HG02973 (cell line): ENCODE measurements around the gene SPACA6.

ENCODE experiments used
- ATAC-seq: cut with Tn5 transposase; IDR thresholded peaks from one replicate; pipeline ENCODE4 v1.9.1; 2021; ENCODE audit warnings: moderate library complexity; ENCODE audit not compliant: unreplicated experiment

Gene SPACA6

DNA sequence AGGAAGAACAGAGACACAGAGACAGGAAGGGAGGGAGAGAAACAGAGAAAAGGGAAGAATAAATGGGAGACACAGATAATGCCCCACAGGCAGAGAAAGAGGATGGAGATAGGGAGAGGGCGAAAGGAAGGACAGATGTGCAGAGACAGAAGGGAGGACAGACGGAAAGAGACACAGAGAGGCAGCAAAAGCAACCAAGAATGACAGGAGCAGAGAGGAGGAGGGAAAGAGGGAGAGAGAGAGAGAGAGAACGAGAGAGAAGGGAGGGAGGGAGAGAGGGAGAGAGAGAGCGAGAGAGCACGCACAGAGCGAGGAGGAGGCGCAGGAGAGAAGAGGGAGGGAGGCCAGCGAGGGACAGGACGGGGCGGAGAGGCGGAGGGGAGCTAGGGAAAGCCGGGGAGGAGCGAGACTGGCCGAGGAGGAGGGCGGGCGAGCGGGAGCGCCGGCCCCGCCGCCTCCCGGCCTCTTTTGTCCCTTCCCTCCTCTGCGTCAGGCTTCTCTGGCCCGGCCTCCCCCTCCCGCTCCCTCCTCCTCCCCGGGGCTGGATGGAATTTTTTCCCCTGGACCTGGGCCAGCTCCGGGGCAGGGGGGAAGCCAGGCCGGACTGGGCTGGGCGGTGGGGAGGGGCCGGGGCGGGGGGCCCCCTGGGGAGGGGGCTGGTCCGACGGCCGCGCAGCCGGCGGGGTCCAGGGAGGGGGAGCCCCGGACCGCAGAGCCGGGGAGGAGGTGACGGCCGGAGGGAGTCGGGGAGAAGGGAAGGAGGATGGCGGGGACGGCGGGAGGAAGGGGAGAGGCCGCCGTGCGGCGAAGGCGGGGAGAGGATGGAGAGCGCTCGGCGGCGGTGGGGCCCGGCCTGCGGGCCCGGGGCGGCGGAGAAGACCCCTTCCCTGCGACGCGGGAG is 4.2 kb upstream of the SPACA6 start:
- no peak for ATAC-seq

DNA sequence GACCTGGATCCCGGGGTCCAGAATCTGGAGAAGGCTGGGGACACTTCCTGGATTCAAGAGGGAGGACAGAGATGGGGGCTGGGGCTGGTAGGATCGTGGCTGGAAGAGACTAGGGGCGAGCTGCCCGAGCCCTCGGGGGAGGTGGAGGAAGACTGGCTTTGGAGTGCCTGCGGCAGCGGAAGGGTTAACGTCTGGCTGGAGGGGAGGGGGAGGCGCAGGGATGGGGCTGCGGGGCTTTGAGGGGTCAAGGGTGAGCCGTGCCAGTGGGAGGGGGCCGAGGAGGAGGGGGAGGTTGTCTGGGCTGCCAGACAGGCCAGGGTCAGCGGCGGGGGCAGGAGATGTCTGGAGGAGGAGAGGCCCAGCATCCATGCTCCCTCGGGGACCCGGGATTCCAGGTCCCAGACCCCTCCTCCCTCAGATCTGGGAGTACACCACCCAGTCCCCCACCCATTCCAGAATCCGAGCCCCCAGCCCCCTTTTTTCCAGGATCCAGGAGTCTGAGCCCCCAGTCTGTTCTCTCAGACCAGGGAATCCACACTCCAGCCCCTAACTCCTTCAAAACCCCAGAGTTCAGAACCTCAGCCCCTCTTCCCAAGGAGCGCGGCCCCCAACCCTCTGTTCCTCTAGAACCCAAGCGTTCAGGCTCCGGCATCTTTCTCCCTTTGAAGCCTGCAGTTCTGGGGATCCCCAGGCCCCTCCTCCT is 3.2 kb upstream of the SPACA6 start:
- ATAC-seq, result no peak

DNA sequence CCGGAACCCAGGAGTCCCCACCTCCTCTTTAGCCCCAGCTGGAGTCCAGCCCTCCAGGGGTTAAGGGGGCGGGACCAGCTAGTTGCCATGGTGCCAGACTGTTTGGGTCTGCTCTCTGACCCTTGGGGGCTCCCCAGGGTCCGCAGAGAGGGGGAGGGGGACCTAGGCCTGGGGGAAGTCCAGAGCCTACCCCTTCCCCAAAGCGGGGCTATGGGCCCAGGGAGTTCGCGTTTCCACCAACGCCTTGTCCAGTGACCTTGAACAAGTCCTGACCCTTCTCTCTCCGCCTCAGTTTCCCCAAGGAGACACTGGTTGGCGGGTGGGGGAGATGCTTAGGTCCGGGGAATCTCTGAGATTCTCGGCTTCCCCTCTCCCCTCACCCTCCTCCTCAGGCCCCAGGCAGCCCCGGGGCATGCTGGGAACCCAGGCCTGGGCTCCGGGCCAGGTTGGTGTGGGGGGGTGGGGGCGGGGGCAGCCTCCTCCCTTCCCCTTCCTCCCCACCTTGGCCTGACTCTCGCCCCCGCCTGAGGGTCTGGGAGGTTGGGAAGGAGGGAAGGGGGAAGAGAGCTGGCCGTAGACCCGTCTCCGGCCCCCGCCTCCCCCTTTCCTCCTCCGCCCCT is 2.6 kb upstream of the SPACA6 start:
- no peak for ATAC-seq

DNA sequence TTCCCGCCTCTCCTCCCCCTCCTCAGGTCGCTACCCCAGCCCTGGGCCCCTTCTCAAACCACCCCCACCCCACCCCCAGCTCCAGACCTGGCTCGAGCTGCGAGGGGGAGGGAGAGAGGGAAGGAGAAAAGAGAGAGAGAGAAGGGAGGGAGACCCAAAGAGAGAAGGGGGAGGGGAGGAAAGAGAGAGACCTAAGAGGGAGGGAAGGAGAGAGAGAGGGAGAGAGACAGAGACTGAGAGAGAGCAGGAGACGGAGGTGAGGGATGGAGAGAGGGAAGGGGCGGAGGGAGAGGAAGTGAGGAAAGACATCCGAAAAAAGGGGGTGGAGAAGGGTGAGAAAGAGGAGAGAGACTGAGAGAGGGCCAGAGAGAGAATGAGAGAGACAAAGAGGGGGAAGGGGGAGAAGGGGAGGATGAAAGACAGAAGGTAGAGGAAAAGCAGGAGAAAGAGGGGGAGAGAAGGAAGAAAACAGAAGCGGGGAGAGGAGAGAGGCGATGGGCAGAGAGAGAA is 2.0 kb upstream of the SPACA6 start:
- ATAC-seq, result no peak

DNA sequence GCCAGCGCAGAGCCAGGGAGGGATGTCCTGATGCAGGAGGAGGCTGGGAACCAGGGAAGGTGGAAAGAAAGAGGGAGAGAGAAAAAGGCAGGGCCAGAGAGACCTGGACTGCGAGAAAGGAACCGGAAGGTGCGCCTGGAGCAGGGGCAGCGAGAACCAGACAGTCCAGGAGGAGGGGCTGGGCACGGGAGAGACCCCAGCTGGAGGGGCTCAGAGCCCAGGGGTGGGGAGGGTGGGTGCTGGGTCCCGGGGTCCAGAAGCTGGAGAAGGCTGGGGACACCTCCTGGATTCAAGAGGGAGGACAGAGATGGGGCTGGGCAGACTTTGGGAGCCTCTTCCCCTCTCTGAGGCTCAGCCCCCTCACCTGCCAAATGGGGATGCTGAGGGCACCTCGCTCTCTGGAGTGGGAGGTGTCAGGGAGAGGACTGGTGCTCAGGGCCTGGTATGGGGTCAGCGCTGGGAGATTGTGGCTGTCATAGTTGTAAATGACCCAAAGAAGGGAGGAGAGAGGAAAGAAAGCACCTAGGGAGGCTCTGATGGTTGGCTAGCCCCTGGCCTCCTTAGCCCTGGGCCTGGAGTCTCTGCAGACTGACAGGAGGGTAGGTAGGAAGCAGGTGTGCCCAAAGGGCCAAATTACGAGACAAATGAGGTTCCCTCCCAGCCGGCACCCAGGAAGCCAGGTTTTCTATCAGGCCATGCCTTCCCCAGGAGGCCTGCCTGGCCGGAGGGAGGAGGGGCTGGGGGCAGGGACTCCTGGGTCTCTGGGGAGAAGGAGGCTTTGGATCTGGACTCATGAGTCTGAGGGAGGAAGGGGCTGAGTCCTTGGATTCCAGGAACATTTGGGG is 1.3 kb upstream of the SPACA6 start:
- ATAC-seq, result no peak

DNA sequence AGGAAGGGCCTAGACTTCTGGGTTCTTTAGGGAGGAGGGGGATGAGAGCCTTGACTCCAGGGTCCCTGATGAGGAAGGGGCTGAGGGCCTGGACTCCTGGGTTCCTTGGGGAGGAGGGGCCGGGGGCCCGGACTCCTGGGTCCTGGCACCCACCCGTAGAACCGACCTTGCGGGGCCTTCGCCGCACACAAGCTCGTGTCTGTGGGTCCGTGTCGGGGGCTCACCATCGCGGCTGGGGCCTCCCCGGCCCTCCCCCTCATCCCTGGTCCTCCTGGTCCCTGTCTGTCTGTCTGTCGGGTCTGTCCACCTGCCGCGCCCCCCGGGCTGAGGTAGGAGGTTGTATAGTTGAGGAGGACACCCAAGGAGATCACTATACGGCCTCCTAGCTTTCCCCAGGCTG is 662 bp upstream of the SPACA6 start:
- no peak for ATAC-seq

DNA sequence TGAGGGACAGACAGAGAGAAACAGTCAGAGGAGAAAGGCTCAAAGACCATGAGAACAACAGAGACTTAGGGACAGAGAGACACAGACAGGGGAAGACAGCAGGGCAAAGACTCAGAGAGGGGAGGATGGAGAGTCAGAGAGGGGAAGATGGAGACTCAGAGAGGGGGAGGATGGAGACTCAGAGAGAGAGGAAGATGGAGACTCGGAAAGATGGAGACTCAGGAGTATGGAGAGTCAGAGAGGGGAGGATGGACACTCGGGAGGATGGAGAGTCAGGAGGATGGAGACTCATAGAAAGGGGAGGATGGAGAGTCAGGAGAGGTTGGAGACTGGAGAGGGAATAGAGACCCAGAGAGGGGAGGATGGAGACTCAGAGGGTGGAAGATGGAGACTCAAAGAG is 689 bp downstream of the SPACA6 start:
- ATAC-seq, result no peak

DNA sequence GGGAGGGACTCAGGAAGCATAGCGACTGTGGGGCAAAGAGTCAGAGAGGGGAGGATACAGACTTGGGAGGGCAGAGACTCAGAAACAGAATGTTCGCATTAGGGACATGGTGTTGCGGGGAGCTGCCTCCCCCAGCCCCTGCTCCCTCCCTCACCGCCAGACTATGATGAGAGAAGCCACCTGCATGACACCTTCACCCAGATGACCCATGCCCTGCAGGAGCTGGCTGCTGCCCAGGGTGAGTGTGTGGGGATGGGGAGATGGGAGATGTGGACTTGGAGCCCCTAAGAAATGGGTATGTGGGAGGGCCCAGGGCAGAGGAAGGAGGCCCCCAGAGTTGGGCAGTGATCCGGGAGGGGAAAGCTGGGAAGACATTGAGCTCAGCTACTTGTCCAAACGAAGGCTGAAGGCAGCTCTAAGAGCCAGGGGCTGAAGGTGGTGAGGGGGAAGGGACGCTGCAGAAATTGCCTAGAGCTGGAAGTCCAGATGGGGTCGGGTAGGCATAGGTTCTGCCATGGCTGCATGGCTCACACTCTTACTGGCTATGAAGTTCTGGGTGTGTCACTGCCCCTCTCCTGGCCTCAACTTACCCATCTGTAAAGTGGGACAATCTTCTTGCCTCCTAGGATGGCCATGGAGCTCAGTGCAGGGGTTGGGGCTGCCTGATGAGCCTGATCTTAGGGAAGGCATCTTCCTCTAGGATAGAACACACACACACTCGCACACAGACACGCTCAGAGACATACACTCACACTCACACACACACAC is 1.4 kb downstream of the SPACA6 start:
- no peak for ATAC-seq

DNA sequence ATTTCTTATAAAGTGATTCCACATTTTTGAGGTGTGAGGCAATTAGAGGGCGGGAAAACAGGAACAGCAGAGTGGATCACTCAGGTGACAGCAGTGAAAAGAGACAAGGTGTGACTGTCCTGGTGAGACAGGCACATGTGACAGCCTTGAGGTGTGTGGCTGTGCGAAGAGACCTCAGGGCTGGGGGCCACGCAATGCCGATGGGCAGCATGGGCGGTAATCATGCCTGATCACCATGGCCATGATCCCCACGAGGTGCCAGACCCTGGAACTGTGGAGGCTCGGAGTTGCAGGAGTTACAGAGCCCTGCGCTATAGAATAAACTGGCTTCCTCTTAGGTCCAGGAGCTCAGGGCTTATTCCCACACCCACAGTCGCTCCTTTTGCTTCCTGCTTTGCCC is 2.0 kb downstream of the SPACA6 start:
- ATAC-seq, result no peak

DNA sequence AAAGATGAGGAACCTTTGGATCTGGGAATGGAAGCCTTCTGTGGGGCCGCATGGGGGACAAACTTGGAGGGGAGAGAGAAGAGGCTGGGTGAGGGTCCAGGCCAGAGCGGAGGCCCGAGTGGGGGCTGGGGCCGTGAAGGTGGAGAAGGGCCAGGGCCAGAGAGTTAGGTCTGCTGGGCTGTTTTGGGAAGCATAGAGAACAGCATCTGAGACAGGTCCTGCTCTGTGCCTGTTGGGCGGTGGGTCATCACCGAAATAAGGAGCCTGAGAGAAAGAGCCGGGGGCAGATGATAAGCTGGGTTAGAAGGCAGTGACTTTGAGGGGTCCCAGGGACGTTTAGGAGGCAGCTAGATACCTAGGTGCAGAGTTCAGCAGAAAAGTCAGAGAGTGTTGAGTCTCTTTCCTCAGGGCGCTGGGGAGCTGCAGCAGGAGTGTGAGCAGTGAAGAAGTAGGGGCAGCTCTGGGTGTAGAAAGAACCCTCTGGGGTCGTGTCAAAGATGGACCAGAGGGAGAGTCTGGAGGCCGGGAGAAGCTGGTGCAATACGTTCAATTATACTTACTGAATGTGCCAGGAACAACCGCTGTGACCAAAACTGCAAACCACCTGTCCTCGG is 2.7 kb downstream of the SPACA6 start:
- no peak for ATAC-seq

DNA sequence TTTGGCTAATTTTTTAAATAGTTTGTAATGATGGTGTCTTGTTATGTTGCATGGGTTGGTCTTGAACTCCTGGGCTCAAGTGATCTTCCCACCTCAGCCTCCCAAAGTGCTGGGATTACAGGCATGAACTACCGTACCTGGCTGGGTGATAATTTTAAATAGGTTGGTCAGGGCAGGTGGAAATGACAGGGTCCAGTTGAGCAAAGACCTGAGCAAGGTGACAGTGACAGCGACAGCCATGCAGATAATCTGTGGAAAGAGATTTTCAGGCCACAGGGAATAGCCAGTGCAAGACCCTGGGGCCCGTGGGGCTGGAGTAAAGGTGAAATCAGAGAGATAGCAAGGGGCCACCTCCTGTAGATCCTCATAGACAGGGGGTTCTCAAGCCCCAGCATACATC is 3.5 kb downstream of the SPACA6 start:
- ATAC-seq, result no peak

DNA sequence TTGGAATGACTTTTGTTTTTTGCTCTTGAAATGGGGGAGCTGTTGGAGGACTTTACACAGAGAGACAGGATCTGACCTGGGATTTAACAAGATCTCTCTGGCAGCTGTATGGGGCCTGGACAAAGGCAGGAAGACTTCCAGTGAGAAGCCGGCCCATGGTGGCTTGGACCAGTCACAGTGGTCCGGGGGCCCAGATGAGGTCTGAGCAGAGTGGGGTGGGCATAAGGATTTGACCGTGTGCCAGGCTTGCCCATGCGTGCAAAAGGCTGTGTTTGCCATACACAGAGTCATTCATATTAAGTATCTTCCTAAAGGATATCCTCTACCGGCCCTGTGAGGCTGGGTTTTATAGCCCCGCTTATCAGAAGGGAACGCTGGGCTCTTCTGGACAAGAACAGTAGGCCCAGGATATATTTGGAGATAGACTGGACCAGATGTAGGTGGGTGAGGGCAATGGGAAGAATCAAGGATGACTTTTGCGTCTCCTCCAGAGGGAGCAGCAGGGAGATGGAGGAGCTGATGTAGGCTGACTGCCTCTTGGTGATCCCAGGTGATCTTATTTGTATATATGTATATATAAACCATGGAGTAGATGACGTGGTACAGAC is 4.1 kb downstream of the SPACA6 start:
- no peak for ATAC-seq

DNA sequence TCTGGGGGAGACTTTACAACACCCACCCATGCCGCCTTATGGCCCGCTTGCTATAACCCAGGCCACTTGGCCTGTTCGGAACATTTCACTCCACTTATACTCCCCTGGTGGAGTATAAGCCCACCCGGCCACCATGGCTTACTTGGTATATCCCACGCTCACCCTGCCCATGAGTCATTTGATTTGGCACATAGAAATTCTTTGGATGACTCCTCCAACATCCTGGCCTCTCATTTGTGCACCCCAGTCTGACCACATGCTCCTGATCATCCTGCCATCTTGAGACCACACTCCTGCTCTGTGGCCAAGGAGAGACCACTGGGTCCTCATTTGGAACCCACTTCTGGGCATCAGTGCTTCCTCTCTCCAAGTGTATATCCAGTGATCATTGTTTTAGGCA is 5.2 kb downstream of the SPACA6 start:
- no peak for ATAC-seq

DNA sequence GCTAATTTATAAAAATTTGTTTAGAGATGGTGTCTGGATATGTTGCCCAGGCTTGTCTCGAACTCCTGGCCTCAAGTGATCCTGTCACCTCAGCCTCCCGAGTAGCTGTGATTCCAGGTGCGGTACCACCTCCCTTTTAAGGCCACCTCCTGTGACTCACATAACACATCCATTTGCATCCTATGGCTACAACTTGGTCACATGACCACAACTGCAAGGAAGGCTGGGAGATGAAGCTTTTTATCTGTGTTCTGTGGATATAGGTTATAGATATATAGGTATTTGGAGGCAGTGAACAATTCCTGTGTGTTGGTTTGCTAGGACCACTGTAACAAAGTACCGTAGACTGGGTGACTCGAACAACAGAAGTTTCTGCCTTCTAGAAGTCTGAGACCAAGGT is 6.0 kb downstream of the SPACA6 start:
- ATAC-seq, result no peak

DNA sequence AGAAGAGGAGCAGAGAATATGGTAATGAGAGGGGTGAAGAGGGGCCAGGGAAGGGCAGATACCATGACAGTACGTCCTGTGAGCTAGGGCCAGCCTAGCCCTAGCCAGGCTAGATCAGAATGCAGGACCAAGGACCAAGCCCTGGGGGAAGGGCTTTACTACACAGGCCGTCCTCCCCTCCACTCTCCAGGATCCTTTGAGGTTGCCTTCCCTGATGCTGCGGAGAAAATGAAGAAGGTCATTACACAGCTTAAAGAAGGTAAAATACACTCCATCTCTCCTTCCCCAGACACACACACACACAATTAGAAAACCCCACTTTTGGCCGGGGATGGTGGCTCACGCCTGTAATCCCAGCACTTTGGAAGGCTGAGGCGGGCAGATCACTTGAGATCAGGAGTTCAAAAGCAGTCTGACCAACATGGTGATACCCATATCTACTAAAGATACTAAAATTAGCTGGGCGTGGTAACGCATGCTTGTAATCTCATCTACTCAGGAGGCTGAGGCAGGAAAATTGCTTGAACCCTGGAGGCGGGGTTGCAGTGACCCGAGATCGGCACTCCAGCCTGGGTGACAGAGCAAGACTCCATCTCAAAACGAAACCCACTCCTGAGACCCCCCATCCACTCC is 8.5 kb downstream of the SPACA6 start:
- ATAC-seq, result no peak

DNA sequence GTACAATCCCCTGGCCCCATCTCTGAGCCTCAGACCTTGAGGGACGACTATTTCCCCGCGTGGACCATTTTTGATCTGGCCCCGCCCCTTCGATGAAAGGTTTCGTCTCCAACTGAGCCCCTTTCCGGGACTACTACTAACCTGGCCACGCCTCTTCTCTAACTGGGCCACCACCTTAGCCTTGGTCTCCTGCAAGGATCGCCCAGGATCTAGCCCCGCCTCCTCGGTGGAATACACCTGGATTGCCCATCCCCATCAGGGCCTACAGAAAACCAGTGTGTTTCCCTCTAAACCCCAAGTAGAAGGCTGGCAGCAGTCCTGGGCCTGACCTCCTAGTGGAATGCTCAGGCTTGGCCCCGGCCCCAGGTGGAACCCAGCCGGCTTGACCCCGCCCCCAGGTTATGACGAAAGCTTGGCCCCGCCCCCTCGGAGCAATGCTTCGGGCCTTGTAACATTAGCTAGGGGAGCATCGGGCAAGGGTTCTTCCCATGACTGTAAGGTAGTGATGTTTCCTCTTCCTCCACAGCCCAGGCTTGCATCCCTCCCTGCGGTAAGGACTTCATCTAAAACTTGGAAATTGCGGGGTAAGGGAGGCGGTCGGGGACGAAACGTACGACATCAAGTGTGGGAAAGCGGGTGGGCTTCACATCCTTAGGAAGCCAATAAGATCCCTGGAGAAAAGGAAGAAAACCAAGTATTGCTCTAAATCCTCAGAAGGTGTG is 9.1 kb downstream of the SPACA6 start:
- no peak for ATAC-seq

DNA sequence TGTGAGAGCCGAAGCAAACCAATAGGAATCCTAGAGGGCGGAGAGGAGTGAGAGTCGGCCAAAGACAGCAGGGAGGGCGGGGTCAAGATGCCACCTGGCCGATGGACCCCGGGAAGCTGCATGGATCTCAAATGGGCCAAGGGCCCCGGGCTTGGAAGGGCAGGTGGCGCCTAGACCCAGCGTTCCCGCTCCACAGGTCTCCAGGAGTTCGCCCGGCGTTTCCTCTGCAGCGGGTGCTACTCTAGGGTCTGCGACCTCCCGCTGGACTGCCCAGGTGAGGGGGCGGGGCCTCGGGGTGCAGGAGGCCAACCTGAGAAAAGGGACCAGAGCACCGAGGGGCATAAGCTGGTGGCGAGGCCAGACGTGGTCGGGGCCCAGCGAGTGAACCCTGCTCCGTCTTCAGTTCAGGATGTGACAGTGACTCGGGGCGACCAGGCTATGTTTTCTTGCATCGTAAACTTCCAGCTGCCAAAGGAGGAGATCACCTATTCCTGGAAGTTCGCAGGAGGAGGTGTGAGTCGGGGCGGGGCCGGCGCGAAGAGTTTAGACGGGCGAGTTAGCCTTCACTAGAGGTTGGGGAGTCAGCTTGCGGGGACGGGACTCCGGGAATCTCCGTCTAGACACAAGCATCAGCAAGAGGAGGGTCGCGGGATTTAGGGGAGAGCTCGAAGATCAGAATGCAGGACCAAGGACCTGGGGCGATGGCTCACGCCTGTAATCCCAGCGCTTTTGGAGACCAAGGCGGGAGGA is 9.9 kb downstream of the SPACA6 start:
- no peak for ATAC-seq
